GM18499 (cell line): Measurements from ENCODE around the gene RAB5B.

Source experiments
- ATAC-seq: cut with Tn5 transposase; IDR thresholded peaks from one replicate; pipeline ENCODE4 v1.9.1; 2021; ENCODE audit warnings: moderate number of reproducible peaks; ENCODE audit not compliant: insufficient read depth, unreplicated experiment

The RAB5B gene

DNA sequence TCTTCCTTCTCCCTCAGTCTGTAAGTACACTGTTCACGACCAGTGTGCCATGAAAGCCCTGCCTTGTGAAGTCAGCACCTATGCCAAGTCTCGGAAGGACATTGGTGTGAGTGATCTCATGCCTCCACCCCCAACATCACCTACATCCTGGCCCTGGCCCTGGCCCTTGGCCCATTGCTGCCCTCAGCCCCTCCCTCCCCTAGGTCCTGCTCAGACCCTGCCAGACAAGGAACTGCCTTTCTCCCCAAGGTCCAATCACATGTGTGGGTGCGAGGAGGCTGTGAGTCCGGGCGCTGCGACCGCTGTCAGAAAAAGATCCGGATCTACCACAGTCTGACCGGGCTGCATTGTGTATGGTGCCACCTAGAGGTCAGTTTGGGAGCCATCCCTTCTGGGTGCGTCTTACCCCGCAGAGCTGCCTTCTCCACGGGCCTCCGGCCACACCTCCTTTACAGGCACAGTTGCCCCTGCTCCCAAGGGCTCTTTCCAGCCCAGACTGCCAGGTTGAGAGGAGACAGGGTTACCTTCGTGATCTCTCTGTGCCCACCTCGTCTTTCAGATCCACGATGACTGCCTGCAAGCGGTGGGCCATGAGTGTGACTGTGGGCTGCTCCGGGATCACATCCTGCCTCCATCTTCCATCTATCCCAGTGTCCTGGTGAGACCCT, 33.7 kb upstream of the RAB5B start:
- ATAC-seq: peak; percentile 80

GRCh38 chr12:55942055-55942454, 31.8 kb upstream of the RAB5B start:
- ATAC-seq: no peak

DNA sequence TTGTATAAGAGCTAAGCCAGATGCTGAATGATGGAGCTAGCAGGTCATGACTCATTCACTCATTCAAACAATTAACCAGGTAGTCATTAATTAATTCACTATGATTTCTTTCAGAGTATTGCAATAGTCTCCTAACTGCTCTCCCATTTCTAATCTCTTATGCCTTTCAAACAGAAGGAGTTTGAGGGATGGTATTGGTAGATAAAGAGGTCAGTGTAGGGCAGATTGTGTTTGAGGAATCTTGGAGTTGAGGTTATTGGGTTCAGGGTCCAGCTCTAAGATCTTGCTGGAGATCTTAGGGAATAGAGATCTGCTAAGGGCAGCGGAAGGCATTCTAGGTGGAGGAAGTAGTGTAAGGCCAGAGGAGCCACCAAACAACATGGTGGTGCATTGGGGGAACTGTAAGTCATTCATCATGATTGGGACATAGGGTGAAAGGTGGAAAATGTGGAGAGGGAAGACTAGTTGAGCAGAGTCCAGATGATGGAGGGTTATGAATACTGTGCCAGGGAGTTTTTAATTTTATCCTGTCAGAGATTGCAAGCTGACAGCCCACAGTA, 31.2 kb upstream of the RAB5B start:
- no peak for ATAC-seq

- ATAC-seq: no peak
Measured at GRCh38 chr12:55946553-55946952, 27.3 kb upstream of the RAB5B start.

DNA sequence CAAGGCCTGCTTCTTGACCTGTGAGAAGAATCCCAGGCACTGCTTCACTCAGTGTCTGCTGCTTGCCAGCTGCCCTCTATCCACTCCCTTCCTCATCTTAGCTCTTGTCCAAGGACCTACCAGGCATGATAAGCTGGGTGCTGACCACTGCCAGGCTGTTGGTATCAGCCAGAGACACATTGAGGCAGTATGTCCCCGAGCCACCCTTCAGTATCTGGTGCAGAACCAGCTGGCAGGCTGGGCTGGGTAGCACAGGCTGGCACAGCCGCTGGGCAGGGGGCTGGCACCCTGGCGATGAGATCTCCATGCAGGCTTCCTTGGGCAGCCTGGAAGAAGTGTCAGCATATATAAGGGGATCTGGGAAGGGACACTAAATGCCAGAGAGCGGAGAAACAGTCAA, 18.5 kb upstream of the RAB5B start:
- ATAC-seq: no peak

DNA sequence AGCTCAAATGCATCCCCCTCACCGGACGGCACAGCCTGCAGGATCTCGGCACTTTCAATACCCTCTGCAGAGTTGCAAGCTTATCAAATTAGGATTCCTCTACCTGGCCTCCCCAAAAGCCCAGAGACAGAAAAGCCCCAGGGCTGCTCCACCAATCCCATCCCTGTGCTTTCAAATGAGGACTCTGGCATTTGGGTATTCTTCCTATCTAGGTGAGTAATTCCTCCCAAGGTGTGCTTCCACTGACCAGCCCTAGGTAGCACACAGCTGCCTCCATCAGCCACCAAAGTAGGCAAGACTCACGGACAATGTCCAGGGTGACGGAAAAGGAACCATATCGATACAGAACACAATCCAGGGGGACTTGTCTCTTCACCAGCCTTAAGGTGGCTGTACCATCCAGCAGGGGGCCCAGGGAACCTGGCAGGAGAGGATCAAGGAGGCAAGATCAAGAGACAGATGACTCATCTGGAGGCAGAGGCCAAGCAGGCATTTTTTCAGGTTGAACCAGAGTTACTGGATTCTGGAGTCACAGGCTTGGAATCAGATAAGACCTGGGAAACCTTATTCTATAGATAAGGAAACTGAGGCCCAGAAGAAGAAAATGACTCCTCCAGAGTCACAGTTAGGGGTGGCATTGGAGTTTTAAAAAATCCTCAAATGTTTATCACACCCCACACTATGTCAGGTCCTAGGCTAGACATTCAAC, 17.9 kb upstream of the RAB5B start:
- no peak for ATAC-seq

- ATAC-seq: no peak
Measured at GRCh38 chr12:55957106-55957859, 16.6 kb upstream of the RAB5B start.

- no peak for ATAC-seq
Measured at GRCh38 chr12:55963760-55964159, 10.1 kb upstream of the RAB5B start.

- ATAC-seq: no peak
Measured at GRCh38 chr12:55965240-55965639, 8.6 kb upstream of the RAB5B start.

- no peak for ATAC-seq
Measured at GRCh38 chr12:55965941-55966407, 7.9 kb upstream of the RAB5B start, which contains the start of gene PMEL. TSS of gene PMEL (minus strand) at chr12:55966042. CDS start at chr12:55966011, 31 bp downstream.

DNA sequence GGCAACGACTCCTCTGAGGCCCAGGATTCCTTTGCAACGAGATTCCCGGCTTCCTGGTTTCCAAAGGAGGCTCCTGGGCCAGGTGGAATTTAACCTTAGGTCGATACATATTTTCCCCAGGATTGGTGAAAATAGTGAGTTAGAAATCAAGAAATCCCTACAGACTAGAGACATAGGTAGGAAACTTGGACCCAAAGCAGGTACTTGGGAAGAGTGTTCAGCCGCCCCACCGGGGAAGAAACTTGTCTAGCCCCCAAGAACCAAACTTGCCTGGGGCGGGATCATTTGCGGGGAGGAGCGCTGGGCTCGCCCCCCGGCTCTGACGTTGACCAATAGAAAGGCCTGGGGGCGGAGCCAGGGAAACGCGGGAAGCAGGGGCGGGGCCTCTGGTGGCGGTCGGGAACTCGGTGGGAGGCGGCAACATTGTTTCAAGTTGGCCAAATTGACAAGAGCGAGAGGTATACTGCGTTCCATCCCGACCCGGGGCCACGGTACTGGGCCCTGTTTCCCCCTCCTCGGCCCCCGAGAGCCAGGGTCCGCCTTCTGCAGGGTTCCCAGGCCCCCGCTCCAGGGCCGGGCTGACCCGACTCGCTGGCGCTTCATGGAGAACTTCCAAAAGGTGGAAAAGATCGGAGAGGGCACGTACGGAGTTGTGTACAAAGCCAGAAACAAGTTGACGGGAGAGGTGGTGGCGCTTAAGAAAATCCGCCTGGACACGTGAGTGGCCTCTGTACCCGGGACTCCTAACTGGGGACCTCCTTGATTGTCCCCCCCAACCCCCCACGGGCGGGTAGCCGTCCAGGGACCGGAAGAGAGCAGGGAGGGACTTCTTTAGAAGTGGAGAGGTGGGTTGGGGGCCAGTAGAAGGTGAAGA, 7.2 kb upstream of the RAB5B start, which contains the start of gene CDK2:
TSS of gene CDK2 (plus strand) at position 423 of the 874 bp plus-strand sequence. CDS start at position 602, 179 bp downstream.
- ATAC-seq: peak; percentile 71

GRCh38 chr12:55969356-55969755, 4.5 kb upstream of the RAB5B start:
- no peak for ATAC-seq

DNA sequence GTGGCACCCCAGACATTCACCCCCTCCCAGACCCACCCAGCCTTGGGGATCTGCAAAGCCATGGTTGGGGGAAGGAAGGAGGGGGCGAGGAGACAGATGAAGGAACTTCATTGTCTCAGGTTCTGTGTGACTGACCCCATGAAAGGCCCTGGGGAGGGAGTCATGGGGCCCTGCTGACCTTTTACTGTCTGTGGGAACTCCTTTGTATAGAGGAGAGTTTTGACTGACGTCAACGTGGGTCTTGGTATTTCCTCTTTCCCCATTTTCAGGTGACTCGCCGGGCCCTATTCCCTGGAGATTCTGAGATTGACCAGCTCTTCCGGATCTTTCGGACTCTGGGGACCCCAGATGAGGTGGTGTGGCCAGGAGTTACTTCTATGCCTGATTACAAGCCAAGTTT, 3.1 kb upstream of the RAB5B start:
- no peak for ATAC-seq

- no peak for ATAC-seq
Measured at GRCh38 chr12:55972042-55972441, 1.8 kb upstream of the RAB5B start.

GRCh38 chr12:55972456-55972855, 1.4 kb upstream of the RAB5B start:
- ATAC-seq: no peak

- no peak for ATAC-seq
Measured at GRCh38 chr12:55972911-55973598, 823 bp upstream of the RAB5B start.

DNA sequence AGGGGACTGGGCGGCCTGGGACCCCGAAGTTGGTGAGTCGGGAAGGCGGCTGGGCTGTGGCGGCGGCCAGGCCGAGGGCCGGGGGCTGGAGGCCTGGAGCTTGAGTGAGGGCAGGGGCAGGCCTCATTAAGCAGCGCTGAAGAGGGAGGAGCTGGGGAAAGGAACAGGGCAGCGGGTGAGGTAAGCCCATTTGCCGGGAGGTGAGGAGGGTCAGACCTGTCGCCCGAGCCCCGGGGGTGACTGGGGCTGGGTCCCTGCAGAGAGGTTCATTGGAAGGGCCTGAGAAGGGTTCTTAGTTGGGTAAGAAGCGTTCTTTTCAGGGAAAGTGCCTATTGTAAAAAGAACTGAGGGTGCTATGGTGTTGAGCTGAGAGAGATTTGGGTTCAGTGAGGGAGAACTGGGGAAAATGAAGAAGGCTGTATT, 441 bp downstream of the RAB5B start:
- ATAC-seq: no peak

GRCh38 chr12:55978393-55978792, 4.5 kb downstream of the RAB5B start:
- no peak for ATAC-seq

- ATAC-seq: no peak
Measured at GRCh38 chr12:55979069-55979468, 5.2 kb downstream of the RAB5B start.
